GM12878 (cell line): ENCODE measurements around the gene FOXP1. TPM values are rescaled to one million over a fixed set of nuclear protein-coding genes. Genes with fewer than 3 reads are reported as not detected.

Experiments
- ATAC-seq: fragments of 200-7000 bp; cut with Tn5 transposase; 3 replicates; pipeline ENCODE4 v1.9.1; 2020; ENCODE audit warnings: mild to moderate bottlenecking, moderate library complexity
- BruUV-seq: library from RNA; stranded (reverse); fragments of 400-500 nt; replicated peaks from 2 replicates; lab custom pipeline; 2021; lab: Mats Ljungman, UMichigan
- CTCF ChIA-PET: fragments of 300-600 bp; sonication (Branson Sonifier 250); formaldehyde crosslinking; extraction: SDS; loops from one replicate; lab custom pipeline; 2021; ENCODE audit warnings: inconsistent platforms; lab: Yijun Ruan, JAX
- POLR2A ChIA-PET: fragments of 350-600 bp; formaldehyde crosslinking; extraction: SDS; loops from one replicate; lab custom pipeline; 2021; ENCODE audit warnings: inconsistent platforms; lab: Charles Lee
- RAD21 ChIA-PET: fragments of 300-600 bp; sonication (Branson Sonifier 250); formaldehyde crosslinking; loops from one replicate; lab custom pipeline; 2023; ENCODE audit warnings: antibody characterized with exemption; ENCODE audit not compliant: unreplicated experiment; lab: Charles Lee
- SMC1A ChIA-PET: fragments of 300-600 bp; sonication (Branson Sonifier 250); formaldehyde crosslinking; loops from one replicate; lab custom pipeline; 2023; ENCODE audit not compliant: unreplicated experiment, uncharacterized antibody; lab: Charles Lee
- DNase-seq: peaks from one replicate; pipeline ENCODE4 v3.0.0-alpha.2; 2011; ENCODE audit warnings: low read depth, low spot score
- FAIRE-seq: peaks from 3 replicates; lab custom pipeline; 2011; peaks lifted over from hg19 to GRCh38; lab: Jason Lieb, UNC
- H2AFZ ChIP-seq: 2 replicates; pipeline ENCODE4 v1.6.0; 2011; ENCODE audit warnings: low read depth, low read length, control low read depth; ENCODE audit not compliant: control insufficient read depth
- H3K27ac ChIP-seq: 2 replicates; pipeline ENCODE4 v1.5.1; 2011; ENCODE audit warnings: control low read depth; ENCODE audit not compliant: control insufficient read depth, insufficient read depth
- H3K27me3 ChIP-seq, 2 experiments: replicated peaks in 1 of 2; 2 replicates each; pipeline versions ENCODE4 v1.6.0 to v1.6.1; 2011; ENCODE audit warnings: low read length in 1 of 2; ENCODE audit not compliant: control insufficient read depth in 2 of 2, insufficient read depth in 2 of 2
- H3K36me3 ChIP-seq, 2 experiments: 2 replicates each; pipeline ENCODE4 v1.5.1; 2011; ENCODE audit warnings: low read length in 1 of 2; ENCODE audit not compliant: control insufficient read depth in 2 of 2, insufficient read depth in 2 of 2
- H3K4me1 ChIP-seq: 2 replicates; pipeline ENCODE4 v1.6.1; 2011; ENCODE audit warnings: mild to moderate bottlenecking, low read length, moderate library complexity, mixed read lengths; ENCODE audit not compliant: control insufficient read depth, insufficient read depth
- H3K4me2 ChIP-seq: 2 replicates; pipeline ENCODE4 v1.6.0; 2011; ENCODE audit warnings: control low read depth; ENCODE audit not compliant: control insufficient read depth, insufficient read depth
- H3K4me3 ChIP-seq: fragments of 200-600 bp; sonication (generic); 2 replicates; pipeline ENCODE4 v1.5.1; 2016
- H3K79me2 ChIP-seq: 2 replicates; pipeline ENCODE4 v1.6.0; 2011; ENCODE audit warnings: low read length; ENCODE audit not compliant: control insufficient read depth, insufficient read depth
- H3K9ac ChIP-seq: 2 replicates; pipeline ENCODE4 v1.8.0; 2011; ENCODE audit warnings: low read length, control low read depth, mixed read lengths; ENCODE audit not compliant: control insufficient read depth, insufficient read depth
- H3K9me3 ChIP-seq: replicated peaks from 3 replicates; pipeline ENCODE4 v1.5.1; 2011; ENCODE audit warnings: mild to moderate bottlenecking, low read length; ENCODE audit not compliant: control insufficient read depth, insufficient read depth
- H4K20me1 ChIP-seq: 2 replicates; pipeline ENCODE4 v1.6.0; 2011; ENCODE audit not compliant: control insufficient read depth, insufficient read depth
- ASH2L ChIP-seq: fragments of 300-600, 200-600 bp; sonication (generic); IDR thresholded peaks from 2 replicates; pipeline ENCODE4 v1.6.1; 2017; ENCODE audit warnings: low read depth, mild to moderate bottlenecking, borderline replicate concordance
- CUX1 ChIP-seq: IDR thresholded peaks from 2 replicates; pipeline ENCODE4 v1.6.1; 2012; ENCODE audit warnings: improper control_type of control experiment, low read depth, low read length; ENCODE audit not compliant: insufficient replicate concordance
- DPF2 ChIP-seq: fragments of 450-650 bp; IDR thresholded peaks from 2 replicates; pipeline ENCODE4 v1.6.1; 2017; ENCODE audit warnings: mild to moderate bottlenecking
- KLF5 ChIP-seq: fragments of 450-650 bp; IDR thresholded peaks from 2 replicates; pipeline ENCODE4 v1.6.1; 2014; ENCODE audit warnings: mild to moderate bottlenecking; ENCODE audit not compliant: partially characterized antibody
- MTA2 ChIP-seq: fragments of 450-650 bp; IDR thresholded peaks from 2 replicates; pipeline ENCODE4 v1.6.1; 2016; ENCODE audit warnings: low read depth, mild to moderate bottlenecking, moderate library complexity
- PRDM15 ChIP-seq: fragments of 450-650 bp; formaldehyde crosslinking; IDR thresholded peaks from 2 replicates; pipeline ENCODE4 v1.4.0; 2020; ENCODE audit warnings: mild to moderate bottlenecking, moderate library complexity
- RAD21 ChIP-seq: IDR thresholded peaks from 2 replicates; pipeline ENCODE4 v1.6.1; 2011; ENCODE audit warnings: mild to moderate bottlenecking, low read depth, low read length, moderate library complexity; ENCODE audit not compliant: insufficient read depth
- ZBED1 ChIP-seq: IDR thresholded peaks from 2 replicates; pipeline ENCODE4 v1.6.1; 2016; ENCODE audit warnings: borderline replicate concordance
- ZNF274 ChIP-seq: IDR thresholded peaks from one replicate; pipeline ENCODE4 v1.8.0; 2011; ENCODE audit not compliant: insufficient read length, insufficient read depth
- ZNF592 ChIP-seq: fragments of 450-650 bp; IDR thresholded peaks from 2 replicates; pipeline ENCODE4 v1.6.1; 2017; ENCODE audit warnings: mild to moderate bottlenecking, moderate library complexity
- WGBS: methylation state at CpG from one replicate; pipeline ENCODE4 v1.1.6; 2016; ENCODE audit warnings: low lambda C conversion rate; ENCODE audit not compliant: insufficient replicate concordance, insufficient coverage; ENCODE audit errors: missing lambda C conversion rate; 5-methylcytosine and 5-hydroxymethylcytosine counted together
- in situ Hi-C: fragments of 300-500 bp; cut with MboI; formaldehyde crosslinking; loops from 9 replicates; pipeline ENCODE4 v1.14.3; 2018; ENCODE audit warnings: mixed read lengths
- intact Hi-C: fragments of 100-400 bp; cut with micrococcal nuclease; formaldehyde crosslinking; loops from one replicate; pipeline ENCODE4 v1.14.2; 2022; ENCODE audit not compliant: unreplicated experiment
- polyA plus RNA-seq, 11 experiments: library from polyadenylated mRNA; depleted of rRNA in 4 of 11; unstranded in 6 of 11; stranded (reverse) in 5 of 11; fragments of >200 nt; fragmentation: Nextera tagmentation in 4 of 11; fragmentation: Illumina TruSeq in 1 of 11; extraction: Ambion mirVana in 4 of 11; extraction: Trizol in 1 of 11; gene quantifications; 1 replicate in 1 of 11; 2 replicates in 10 of 11; pipeline versions ENCODE4 v1.2.1 to v1.2.3, GENCODE V29; 2011 to 2016; ENCODE audit warnings: inconsistent platforms in 2 of 11, missing spikeins in 2 of 11, low read depth in 1 of 11
- total RNA-seq, 4 experiments: library from RNA; depleted of rRNA in 3 of 4; stranded (reverse); fragments of >200 nt in 3 of 4; fragmentation: Illumina TruSeq in 1 of 4; extraction: Trizol in 1 of 4; gene quantifications; 2 replicates each; pipeline versions ENCODE4 v1.2.1 to v1.2.3, GENCODE V29; 2013 to 2021

Gene FOXP1
- total and polyA plus RNA-seq, 10 of the 15 experiments (the other 5 are each of a cell fraction or from before 2014, with no cell fraction given): 0.05 to 1.6 (median 0.20) TPM; not detected in 1

- no TSS peak for BruUV-seq
- Histone ChIP-seq H3K4me1 (no peaks in the 10 kb centered on the region), H3K79me2 (no peaks in the 10 kb centered on the region), H4K20me1 (no peaks in the 10 kb centered on the region), H3K9me3 (no peaks in the 10 kb centered on the region), H3K9ac (no peak overlapping the region), H3K4me3 (no peak overlapping the region), H2AFZ (no peak overlapping the region), H3K36me3 (no peaks in the 10 kb centered on the region), H3K27me3 (peaks cover 0 to 3% of the 10 kb centered on the region in 2 experiments; a peak in 1 of 4 replicates), H3K4me2 (no peak overlapping the region), H3K27ac (no peak overlapping the region)
- ChIA-PET POLR2A (no interaction called here), SMC1A (no interaction called here), CTCF (no interaction called here), RAD21 (no interaction called here)
- DNase-seq (no peak), ATAC-seq (no peak), FAIRE-seq (no peak)
- WGBS: 3% methylated on average over 2 of the region's 2 CpGs
- in situ Hi-C loops: no loop called here
- intact Hi-C loops: no loop called here
- TF ChIP-seq ZBED1 (no peak), DPF2 (no peak), MTA2 (no peak), ASH2L (no peak), CUX1 (no peak), ZNF274 (no peak), PRDM15 (CRISPR knock-in tag) (no peak), ZNF592 (no peak), KLF5 (no peak), RAD21 (no peak)
Measured at GRCh38 chr3:71050166-71050537, 533.4 kb downstream of the FOXP1 start.
